HT-29 (cell line): ENCODE measurements around the gene MAGI2. TPM values are rescaled to one million over a fixed set of nuclear protein-coding genes. Genes with fewer than 3 reads are reported as not detected.
"Not testable (repeated sequence)": the region's sequence is repeated elsewhere in the genome, so short reads cannot be mapped to it uniquely, and the experiment has no call there.

Experiments used
- DNase-seq: peaks from one replicate; pipeline ENCODE4 v3.0.0-alpha.2; 2015; ENCODE audit warnings: low spot score
- total RNA-seq: library from RNA; depleted of rRNA; stranded (reverse); fragments of >200 nt; shearing (Covaris generic); gene quantifications from 2 replicates; pipeline ENCODE4 v1.2.3, GENCODE V29; 2014

Gene MAGI2
- total RNA-seq, 1 experiment from 2014 or later = 0.23 TPM

DNA sequence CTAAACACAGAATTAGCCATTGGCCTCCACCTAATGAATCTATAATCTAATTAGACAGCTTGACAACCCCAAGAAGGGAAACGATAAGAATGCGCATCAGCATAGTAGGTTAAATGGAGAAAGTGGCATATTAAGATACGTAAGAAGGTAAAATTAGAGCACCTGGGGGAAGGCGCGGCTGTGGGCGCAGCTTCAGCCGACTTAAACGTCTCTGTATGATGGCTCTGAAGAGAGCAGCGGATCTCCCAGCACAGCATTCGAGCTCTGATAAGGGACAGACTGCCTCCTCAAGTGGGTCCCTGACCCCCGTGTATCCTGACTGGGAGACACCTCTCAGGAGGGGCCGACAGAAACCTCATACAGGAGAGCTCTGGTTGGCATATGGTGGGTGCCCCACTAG is 1136.1 kb downstream of the MAGI2 start:
- DNase-seq = no peak

DNA sequence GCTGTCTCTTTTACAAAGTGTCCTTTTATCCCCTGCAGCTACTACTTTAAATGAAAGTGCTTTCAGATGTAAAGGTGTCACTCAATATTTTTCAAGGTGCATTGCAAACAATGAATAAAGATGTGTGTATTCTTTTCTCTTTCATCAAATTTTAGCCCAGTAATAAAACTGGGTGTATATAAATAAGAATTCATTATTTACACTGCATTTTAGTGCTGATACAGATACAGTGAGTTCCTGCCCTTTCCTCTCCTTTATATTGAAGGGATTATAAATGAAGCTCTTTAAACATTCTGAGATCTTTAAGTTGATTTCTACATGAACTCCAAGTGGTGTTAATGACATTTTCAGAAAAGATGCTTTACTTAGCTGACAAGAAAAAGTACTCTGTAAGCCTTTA is 1137.4 kb downstream of the MAGI2 start:
- no peak for DNase-seq

DNA sequence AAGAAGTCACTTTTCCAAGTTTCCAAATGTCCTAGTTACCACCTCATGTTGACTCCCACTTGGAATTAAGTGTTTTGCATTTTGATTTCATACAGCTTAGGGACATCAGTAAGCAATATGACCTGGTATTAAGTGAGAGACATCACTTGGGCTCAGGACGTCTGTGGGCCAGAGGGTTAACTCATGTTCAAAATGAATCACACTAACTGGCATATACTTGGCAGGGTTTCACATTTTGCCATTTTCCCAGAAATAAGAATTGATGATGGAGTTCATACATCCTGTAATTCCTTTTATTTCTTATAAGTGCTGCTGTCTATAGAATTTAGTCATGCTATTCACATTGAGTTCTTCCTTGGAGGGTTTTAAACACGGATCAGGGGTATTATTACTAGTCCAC is 1138.3 kb downstream of the MAGI2 start:
- no peak for DNase-seq

DNA sequence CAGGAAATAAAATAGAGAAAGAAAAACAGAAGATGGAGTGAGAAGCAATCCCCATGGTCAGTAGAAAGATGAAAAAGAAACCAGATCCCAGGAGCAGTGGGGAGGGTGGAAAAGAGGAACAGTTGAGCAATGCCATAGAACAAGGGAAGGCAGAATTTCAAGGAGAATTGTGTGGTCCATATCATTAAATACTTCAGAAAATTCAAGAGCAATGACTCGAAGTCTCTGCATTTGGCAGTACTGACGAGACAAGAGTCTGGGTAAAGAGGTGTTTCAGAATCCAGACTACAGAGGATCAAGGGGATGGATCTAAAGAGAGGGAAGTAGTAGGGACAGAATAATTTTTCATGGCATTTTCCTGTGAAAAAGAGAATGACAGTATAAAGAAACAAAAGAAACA is 1142.3 kb downstream of the MAGI2 start:
- no peak for DNase-seq

DNA sequence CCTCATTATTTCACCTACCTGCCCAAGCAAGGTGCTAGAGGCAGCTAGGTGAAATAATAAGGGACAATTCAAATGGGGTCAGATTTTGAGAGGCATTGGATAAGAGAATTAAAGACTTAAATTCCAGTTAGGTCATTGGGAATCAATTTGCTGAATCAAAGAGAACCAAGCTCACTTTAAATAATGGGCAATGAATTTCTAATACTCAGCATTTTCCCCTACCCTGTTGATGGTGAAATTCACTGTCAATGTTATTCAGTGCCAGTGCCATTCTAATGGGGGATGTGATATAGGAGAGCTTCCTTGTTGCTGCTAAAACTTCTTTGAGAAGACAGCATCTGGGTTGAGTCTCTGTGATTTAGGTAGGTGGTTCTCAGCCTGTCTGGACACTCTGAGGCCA is 1145.6 kb downstream of the MAGI2 start:
- no peak for DNase-seq

DNA sequence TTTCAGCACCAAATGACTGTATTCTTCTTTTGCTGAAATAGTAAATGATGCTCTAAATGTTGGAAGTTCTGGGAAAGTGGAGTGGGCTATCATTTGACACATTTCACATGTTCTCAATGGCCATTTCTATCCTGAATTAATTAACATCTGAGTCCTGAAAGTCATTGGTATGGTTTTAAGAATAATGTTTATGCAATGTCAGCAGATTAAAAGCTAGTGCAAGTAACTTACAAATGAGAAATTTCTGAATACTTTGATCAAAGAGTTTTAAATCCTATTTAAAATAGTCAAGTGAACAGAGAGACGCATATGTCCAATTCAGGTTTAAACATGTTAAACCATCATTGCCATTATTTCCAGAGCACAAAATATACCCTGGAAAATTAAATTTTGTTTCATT is 1146.8 kb downstream of the MAGI2 start:
- no peak for DNase-seq

DNA sequence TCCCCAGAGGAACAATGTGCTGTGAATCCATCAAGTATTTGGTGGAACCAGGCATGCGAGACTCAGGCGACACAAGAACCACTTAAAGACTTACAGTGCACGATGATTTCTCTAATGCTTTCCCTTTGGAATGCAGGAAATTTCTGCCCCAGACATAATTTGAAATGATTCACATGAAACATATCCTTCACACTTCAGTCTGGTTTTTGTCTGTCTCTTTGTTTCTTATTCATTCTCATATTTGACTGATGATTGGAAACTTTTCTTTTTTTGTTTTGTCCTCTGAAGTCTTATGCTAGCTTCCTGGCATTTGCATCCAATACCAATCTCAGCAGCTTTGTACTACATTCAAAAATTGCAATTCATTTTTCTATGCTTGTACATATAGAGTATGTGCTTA is 1152.1 kb downstream of the MAGI2 start:
- no peak for DNase-seq

DNA sequence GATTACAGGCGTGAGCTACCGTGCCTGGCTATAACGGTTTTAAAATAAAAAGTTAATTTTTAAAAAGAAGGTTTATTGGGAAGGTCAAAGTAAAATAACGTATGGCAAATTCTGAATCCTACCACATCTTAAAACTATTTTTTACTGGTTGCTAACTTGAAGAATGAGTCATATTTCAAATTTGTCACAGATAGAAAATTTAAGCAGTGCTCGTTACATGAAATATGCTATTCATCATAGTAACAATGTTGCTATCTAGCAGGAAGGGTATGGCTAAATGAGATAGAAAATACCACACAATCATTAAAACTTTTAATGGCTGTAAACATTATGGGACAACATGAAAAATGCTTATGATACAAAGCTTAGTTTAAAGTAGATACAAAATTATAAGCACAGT is 1154.4 kb downstream of the MAGI2 start:
- no peak for DNase-seq

DNA sequence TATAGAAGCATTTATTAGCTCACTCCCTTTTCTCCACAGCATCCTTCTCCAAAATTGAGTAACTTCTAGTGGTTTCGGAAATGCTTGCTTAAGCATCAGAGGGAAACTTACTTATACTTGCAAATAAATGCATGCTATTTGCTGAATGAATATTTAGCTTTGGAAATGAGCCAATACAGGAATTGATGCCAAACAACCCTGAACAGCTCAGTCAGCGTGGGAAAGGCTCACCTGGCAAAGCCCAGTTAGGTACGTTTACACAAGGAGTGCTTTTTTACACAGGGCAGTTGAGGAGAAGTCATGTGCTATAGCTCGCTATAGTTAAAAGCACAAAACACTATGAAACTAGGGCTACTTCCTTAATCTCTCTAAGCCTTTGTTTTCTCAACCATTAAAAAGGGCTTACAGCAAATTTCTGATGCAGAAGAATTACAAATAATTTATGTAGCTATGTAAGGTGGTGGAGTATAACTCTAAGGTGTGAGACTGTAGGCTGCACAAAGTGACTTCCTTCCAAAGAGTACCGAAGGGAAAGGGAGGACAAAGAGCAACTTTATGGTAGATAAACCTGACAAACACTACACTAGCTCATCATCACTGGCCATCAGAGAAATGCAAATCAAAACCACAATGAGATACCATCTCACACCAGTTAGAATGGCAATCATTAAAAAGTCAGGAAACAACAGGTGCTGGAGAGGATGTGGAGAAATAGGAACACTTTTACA is 1156.7 kb downstream of the MAGI2 start:
- no peak for DNase-seq

DNA sequence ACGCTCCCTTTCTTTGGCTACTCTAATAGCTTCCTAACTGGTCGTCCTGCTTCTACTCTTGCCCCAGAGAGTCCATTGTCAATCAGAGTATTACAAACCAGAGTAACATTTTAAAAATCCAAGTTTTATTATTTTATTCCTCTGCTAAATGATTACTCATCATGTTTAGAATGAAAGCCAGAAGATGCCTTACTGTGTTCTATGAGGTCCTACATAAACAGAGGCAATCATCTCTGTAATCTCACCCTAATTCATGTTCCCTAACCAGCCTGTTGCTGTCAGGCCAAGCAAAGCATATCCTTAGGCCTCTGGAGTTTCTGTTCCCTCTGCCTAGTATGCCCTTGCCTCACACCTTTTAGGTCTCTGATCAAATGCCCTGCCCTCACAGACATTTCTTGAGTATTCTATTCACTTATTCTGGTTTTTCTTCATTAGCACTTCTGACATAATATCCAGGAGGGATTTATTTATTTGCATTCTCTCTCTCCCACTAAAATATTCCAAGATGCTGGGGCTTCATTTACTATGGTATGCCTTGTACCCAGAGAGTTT is 1157.3 kb downstream of the MAGI2 start:
- DNase-seq = no peak

DNA sequence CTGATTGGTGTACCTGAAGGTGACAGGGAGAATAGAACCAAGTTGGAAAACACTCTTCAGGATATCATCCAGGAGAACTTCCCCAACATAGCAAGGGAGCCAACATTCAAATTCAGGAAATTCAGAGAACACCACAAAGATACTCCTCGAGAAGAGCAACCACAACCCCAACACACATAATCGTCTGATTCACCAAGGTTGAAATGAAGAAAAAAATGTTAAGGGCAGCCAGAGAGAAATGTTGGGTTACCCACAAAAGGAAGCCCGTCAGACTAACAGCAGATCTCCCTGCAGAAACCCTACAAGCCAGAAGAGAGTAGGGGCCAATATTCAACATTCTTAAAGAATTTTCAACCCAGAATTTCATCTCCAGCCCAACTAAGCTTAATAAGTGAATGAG is 1164.0 kb downstream of the MAGI2 start:
- not testable (repeated sequence) for DNase-seq

DNA sequence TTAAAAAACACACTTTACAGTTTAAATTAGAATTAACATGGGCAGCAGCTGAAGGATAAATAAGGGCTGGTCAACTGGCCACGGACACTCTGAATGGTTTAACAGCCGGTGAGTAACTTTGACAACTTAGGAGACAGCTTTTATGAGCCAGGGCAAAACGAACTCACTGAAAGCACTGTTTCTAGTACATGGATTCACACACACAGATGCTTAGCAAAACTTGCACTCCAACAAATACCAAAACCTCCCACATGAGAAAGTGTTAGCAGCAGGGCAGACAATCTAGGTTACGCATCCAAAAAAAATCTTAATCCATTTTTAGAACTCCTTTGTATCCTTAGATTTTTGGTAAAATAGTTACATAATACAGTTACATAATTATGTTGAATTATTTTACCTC is 1168.5 kb downstream of the MAGI2 start:
- DNase-seq = no peak

DNA sequence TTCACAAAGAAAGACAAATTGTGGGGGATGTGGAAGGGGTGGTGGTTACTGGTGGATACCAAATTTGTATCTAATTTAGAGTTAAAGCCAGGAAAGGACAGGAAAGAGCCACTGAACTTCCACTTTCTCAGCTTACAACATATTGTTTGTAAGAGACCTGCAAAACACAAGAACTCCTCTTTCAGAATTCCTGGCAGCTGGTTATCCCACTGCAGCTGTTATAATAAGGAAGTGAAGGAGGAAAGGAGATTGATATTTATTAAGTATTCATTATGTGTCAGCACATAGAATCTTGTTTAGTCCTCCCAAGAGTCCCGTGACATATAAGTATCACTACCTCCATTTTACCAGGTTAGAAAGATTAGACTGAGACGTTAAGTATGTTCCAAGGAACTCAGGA is 1173.2 kb downstream of the MAGI2 start:
- DNase-seq = no peak

DNA sequence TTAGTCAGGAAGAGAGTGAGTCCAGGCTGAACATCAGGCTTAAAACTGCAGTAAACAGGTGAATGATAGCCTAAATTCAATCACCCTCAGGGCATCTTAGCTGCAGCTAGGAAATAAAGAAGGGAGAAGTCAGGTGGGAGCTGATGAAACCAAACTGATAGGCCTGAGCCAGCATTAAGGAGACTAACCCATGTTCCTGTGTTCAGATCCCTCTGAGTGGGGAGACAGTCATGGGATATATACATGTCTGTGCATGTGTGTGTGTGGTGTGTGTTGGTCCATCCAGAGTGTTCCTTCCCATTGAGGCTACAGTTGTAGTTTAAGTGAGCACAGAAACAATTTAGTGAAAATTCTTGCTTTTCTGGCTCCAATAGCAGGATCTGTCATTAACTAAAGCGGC is 1174.0 kb downstream of the MAGI2 start:
- no peak for DNase-seq

DNA sequence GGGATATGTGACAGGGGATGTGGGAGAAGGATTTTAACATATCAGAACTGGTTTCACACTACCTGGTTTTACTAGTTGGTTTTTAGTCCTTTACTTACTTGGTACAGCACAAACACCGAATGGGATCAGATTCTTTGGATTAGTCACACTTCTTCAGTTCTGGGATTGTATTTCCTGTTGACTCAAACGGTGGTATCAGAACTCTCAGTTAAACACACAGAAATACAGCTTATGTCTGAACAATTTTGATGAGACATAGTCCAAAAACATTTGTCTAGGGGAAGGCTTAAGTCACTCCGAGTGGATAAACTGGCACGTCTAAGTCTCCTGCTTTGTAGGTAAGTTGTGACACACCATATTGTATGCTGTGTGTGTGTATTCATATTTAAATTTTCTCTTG is 1174.4 kb downstream of the MAGI2 start:
- DNase-seq = no peak

DNA sequence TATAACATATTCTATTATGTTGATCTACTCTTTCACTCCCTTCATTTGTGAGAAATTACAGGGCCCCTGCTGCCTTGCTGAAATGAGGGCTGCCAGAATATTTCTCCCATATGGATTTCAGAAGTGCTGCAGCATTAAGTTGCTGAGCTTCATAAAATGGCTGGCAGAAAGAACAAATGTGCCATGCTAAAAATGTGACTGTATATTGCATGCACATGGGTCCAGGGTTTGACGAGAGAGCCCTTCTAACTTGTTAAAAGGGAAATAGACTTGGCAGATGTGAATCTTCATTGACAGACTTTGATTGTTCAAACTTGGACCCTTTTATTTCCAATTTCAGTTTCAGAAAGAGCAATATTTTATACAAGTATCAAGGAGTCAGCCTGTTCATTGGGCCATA is 1186.3 kb downstream of the MAGI2 start:
- no peak for DNase-seq

DNA sequence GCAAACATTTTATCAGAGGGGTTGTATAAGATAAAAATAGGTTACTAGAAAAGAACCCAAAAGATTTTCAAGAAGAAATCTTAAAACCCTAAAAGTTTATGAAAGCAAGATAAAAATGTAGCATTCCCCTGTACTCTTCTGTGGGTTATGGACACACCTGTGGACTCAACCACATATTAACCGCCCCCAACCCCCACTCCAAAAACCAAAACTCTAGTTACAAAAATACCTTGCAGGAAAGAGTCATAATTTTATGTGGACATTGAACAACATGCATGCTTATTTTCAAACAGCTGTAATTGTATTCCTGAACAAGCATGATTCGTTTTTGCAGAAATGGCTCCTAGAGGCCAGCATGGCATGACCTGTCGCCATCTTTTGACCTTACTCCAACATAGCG is 1188.0 kb downstream of the MAGI2 start:
- no peak for DNase-seq

DNA sequence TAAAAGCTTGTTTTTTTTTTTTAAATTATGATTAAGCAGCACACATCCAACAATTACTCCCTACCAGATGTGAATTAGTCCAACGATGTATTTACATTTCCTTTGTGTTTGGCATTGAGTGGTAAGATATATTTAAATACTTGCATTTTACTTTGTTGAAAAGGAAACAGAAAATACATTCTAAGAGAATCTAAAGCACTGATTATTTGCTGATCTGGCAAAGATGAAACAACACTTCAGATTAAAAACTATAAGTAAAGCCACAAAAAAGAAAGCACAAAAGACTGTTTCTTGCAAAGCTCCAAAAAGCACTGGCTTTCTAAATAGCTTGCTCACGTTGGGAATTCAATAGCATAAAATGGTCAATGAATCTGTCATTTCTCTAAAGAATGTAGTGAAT is 1188.4 kb downstream of the MAGI2 start:
- no peak for DNase-seq

DNA sequence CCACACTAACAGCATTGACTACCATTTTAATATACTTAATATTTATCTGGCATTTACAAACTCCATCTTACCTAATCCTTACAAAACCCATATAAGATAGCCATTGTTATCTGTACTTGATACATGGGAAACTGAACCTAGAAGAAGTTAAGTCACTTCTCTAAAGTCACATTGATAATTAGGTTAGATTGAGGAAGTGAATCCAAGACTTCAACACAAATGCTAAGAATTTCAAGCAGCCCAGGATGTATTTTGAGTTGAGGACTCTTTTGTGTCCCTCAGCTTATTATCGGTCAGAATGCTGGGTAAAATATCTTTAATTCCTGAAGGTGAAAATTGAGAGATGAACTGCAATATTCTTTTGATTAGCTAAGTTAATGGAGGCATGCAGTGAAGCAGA is 1189.4 kb downstream of the MAGI2 start:
- DNase-seq = no peak

DNA sequence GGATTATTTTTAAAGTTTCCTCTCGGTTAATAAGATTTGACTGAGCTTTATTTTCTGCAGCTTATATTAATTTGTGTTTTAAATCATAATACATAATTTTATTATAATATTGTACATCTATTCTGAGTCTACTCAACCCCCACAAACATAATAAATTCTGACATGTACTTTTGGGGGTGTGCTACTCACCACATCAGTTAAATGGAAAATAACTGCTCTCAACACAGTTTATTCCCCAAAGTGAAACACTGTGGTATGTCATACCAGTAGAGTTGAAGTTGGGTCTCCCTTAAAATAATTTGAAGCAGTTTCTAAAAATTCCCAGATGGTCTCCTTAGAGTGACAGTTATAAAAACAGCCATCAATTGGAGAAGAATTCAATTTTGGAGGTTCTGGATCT is 1191.7 kb downstream of the MAGI2 start:
- DNase-seq = no peak

DNA sequence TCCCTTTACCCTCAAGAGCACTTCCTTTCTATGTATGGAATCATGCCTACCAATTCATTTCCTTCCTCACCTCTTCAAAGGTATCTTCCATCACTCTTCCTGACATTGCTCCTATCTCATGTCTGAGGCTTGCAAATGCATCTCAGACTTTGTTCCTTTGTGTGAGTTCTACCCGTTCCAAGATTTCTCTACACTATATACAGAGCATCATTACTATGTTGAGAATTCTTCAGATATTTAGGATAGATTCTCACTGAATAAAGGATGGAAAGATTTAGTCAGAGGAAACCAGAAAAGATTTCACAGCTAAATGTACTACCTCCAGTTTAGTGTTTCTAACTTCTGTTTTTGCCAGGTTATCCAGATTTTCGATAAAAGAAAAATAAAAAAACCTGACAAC is 1192.2 kb downstream of the MAGI2 start:
- DNase-seq = no peak

DNA sequence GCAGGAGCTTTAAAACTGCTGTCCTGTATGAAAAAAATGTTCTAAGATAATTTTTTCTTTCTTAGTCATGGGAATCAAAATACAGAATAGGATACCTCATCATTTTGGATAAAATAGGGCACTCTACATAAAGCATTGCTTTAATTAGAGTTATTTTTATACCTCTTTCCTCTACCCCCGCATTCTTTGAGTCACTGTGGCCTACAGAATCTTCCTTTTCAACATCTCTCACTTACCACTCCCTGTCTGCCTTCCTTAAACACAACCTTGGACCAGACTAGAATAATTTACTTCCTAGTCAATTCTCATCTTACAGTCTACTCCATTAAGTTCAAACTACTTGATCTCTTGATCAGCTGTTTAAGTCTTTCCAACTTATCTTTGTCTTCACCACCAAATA is 1192.6 kb downstream of the MAGI2 start:
- no peak for DNase-seq

DNA sequence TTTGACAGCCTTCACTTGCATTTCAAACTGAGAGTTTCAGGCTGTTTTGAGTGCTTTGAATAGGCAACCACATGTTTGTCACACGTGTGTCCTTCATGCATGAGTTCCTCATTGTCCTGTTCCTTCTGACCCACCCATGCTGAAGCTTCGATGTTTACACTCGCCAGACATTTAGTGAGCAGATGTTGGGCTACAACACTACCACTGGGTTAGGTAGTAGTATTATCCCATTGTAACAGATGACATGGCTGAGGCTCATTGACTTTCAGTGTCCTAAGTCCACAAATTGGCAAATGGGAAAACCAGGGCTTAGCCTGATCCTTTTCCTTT is 1198.8 kb downstream of the MAGI2 start:
- no peak for DNase-seq
